GM23338 (cell line): Measurements from ENCODE around the gene XPO4. TPM values are rescaled to one million over a fixed set of nuclear protein-coding genes. Genes with fewer than 3 reads are reported as not detected.

Experiments used
- ATAC-seq: fragments of 200-7000 bp; cut with Tn5 transposase; 3 replicates; pipeline ENCODE4 v1.9.1; 2020
- DNase-seq: peaks from one replicate; pipeline ENCODE4 v3.0.0-alpha.2; 2015; ENCODE audit warnings: low spot score
- H2AFZ ChIP-seq: fragments of 200-600 bp; sonication (generic); 2 replicates; pipeline ENCODE4 v1.8.0; 2016; ENCODE audit warnings: antibody characterized with exemption, mild to moderate bottlenecking, moderate library complexity
- H3F3A ChIP-seq: fragments of 200-600 bp; sonication (generic); replicated peaks from 2 replicates; pipeline ENCODE4 v1.8.0; 2017; ENCODE audit warnings: antibody characterized with exemption, mixed run types, low read depth
- H3K27ac ChIP-seq: fragments of 200-600 bp; sonication (generic); 2 replicates; pipeline ENCODE4 v1.6.1; 2016; ENCODE audit warnings: low read depth
- H3K27me3 ChIP-seq: fragments of 200-600 bp; sonication (generic); 2 replicates; pipeline ENCODE4 v1.8.0; 2016; ENCODE audit warnings: mild to moderate bottlenecking, mixed run types, moderate library complexity; ENCODE audit not compliant: insufficient read depth
- H3K36me3 ChIP-seq: fragments of 200-600 bp; sonication (generic); 2 replicates; pipeline ENCODE4 v1.8.0; 2016; ENCODE audit warnings: mild to moderate bottlenecking; ENCODE audit not compliant: insufficient read depth
- H3K4me1 ChIP-seq: fragments of 200-600 bp; sonication (generic); 2 replicates; pipeline ENCODE4 v1.8.0; 2016; ENCODE audit warnings: mild to moderate bottlenecking, moderate library complexity; ENCODE audit not compliant: insufficient read depth
- H3K4me2 ChIP-seq: fragments of 200-600 bp; sonication (generic); 2 replicates; pipeline ENCODE4 v1.7.1; 2017; ENCODE audit warnings: mixed run types
- H3K4me3 ChIP-seq: fragments of 200-600 bp; sonication (generic); 2 replicates; pipeline ENCODE4 v1.6.1; 2016; ENCODE audit warnings: mixed run types
- H3K79me2 ChIP-seq: fragments of 200-600 bp; sonication (generic); replicated peaks from 2 replicates; pipeline ENCODE4 v1.8.0; 2017; ENCODE audit warnings: mild to moderate bottlenecking; ENCODE audit not compliant: insufficient read depth
- H3K9me2 ChIP-seq: fragments of 200-600 bp; sonication (generic); 2 replicates; pipeline ENCODE4 v1.8.0; 2017; ENCODE audit not compliant: insufficient read depth
- H4K20me1 ChIP-seq: fragments of 200-600 bp; sonication (generic); replicated peaks from 2 replicates; pipeline ENCODE4 v1.8.0; 2017; ENCODE audit warnings: mild to moderate bottlenecking; ENCODE audit not compliant: insufficient read depth
- H3K27ac Mint-ChIP-seq: 2 replicates; pipeline ENCODE4 v1.8.0; 2020; ENCODE audit warnings: inconsistent platforms, mild to moderate bottlenecking, moderate library complexity, mixed read lengths
- H3K27me3 Mint-ChIP-seq: 3 replicates; pipeline ENCODE4 v1.8.0; 2022; ENCODE audit warnings: low read depth, mild to moderate bottlenecking, moderate library complexity, mixed read lengths, inconsistent platforms; ENCODE audit not compliant: insufficient read depth, poor library complexity
- H3K36me3 Mint-ChIP-seq: 3 replicates; pipeline ENCODE4 v1.8.0; 2021; ENCODE audit warnings: low read depth, mild to moderate bottlenecking, inconsistent platforms, moderate library complexity, mixed read lengths
- H3K4me1 Mint-ChIP-seq: 3 replicates; pipeline ENCODE4 v1.8.0; 2020; ENCODE audit warnings: mild to moderate bottlenecking, inconsistent platforms, mixed read lengths
- H3K4me3 Mint-ChIP-seq: 3 replicates; pipeline ENCODE4 v1.8.0; 2021; ENCODE audit warnings: moderate library complexity, mild to moderate bottlenecking, inconsistent platforms, mixed read lengths
- H3K9me3 Mint-ChIP-seq: 3 replicates; pipeline ENCODE4 v1.8.0; 2020; ENCODE audit warnings: moderate library complexity, mild to moderate bottlenecking, inconsistent platforms, mixed read lengths
- CREB1 ChIP-seq: fragments of 250-450 bp; sonication (Bioruptor Pico); IDR thresholded peaks from 2 replicates; pipeline ENCODE4 v1.5.0; 2020; ENCODE audit warnings: low read depth, mild to moderate bottlenecking, moderate library complexity
- EZH2phosphoT487 ChIP-seq: fragments of 200-600 bp; sonication (generic); IDR thresholded peaks from one replicate; pipeline ENCODE4 v1.8.1; 2018; ENCODE audit warnings: antibody characterized with exemption; ENCODE audit not compliant: unreplicated experiment
- JUNB ChIP-seq: IDR thresholded peaks from one replicate; pipeline ENCODE4 v1.6.1; 2016; ENCODE audit warnings: antibody characterized with exemption; ENCODE audit not compliant: unreplicated experiment
- NANOG ChIP-seq: IDR thresholded peaks from 2 replicates; pipeline ENCODE4 v1.6.1; 2016; ENCODE audit warnings: antibody characterized with exemption, borderline replicate concordance
- POLR2AphosphoS5 ChIP-seq: IDR thresholded peaks from 2 replicates; pipeline ENCODE4 v1.6.1; 2016; ENCODE audit warnings: antibody characterized with exemption, low read depth
- REST ChIP-seq: IDR thresholded peaks from one replicate; pipeline ENCODE4 v1.6.1; 2018; ENCODE audit warnings: antibody characterized with exemption; ENCODE audit not compliant: unreplicated experiment
- STAT1 ChIP-seq: IDR thresholded peaks from one replicate; pipeline ENCODE4 v1.6.1; 2016; ENCODE audit warnings: antibody characterized with exemption; ENCODE audit not compliant: unreplicated experiment
- ZNF114 ChIP-seq: fragments of 250-450 bp; sonication (Bioruptor Pico); IDR thresholded peaks from 2 replicates; pipeline ENCODE4 v1.5.0; 2020; ENCODE audit warnings: mild to moderate bottlenecking, moderate library complexity
- polyA plus RNA-seq: library from polyadenylated mRNA; unstranded; fragments of >200 nt; fragmentation: Nextera tagmentation; extraction: Ambion mirVana; gene quantifications from 2 replicates; pipeline ENCODE4 v1.2.1, GENCODE V29; 2016
- total RNA-seq: library from RNA; depleted of rRNA; stranded (reverse); fragments of >200 nt; shearing (Covaris generic); gene quantifications from 2 replicates; pipeline ENCODE4 v1.2.3, GENCODE V29; 2014
- TF ChIP-seq, protein P1 (sequence below): fragments of 250-450 bp; sonication (Bioruptor Pico); IDR thresholded peaks from 2 replicates; pipeline ENCODE4 v1.5.0; 2020; ENCODE audit warnings: mild to moderate bottlenecking, moderate library complexity

The XPO4 gene
- total and polyA plus RNA-seq, 2 experiments from 2014 or later, result 14.1 to 57.8 TPM

GRCh38 chr13:20847296-20847695, 55.2 kb downstream of the XPO4 start:
- Mint-ChIP-seq H3K9me3 (no peaks in the 10 kb centered on the region), H3K27ac (no peak overlapping the region), H3K4me3 (no peak overlapping the region), H3K27me3 (no peaks in the 10 kb centered on the region), H3K36me3 (peaks cover 3% of the 10 kb centered on the region; the same call in 1 of the 3 replicates), H3K4me1 (peaks cover 13% of the 10 kb centered on the region)
- no peaks in the 10 kb centered on the region for H3F3A ChIP-seq
- H2AFZ ChIP-seq, result no peak overlapping the region
- no peak overlapping the region for H3K4me3 ChIP-seq
- no peaks in the 10 kb centered on the region; the same call in 1 of the 2 replicates for H3K36me3 ChIP-seq
- peaks cover 56% of the 10 kb centered on the region for H3K79me2 ChIP-seq
- no peak overlapping the region for H3K4me2 ChIP-seq
- H3K4me1 ChIP-seq, result peaks cover 5% of the 10 kb centered on the region; the same call in 1 of the 2 replicates
- no peak for TF ChIP-seq NANOG
- no peak for TF ChIP-seq STAT1
- no peak for TF ChIP-seq JUNB
- TF ChIP-seq EZH2phosphoT487, result no peak
- TF ChIP-seq POLR2AphosphoS5, result no peak
- no peak for TF ChIP-seq CREB1 (CRISPR knock-in tag)
- no peak for TF ChIP-seq REST
- no peak for TF ChIP-seq ZNF114 (CRISPR knock-in tag)
- TF ChIP-seq, protein P1, sequence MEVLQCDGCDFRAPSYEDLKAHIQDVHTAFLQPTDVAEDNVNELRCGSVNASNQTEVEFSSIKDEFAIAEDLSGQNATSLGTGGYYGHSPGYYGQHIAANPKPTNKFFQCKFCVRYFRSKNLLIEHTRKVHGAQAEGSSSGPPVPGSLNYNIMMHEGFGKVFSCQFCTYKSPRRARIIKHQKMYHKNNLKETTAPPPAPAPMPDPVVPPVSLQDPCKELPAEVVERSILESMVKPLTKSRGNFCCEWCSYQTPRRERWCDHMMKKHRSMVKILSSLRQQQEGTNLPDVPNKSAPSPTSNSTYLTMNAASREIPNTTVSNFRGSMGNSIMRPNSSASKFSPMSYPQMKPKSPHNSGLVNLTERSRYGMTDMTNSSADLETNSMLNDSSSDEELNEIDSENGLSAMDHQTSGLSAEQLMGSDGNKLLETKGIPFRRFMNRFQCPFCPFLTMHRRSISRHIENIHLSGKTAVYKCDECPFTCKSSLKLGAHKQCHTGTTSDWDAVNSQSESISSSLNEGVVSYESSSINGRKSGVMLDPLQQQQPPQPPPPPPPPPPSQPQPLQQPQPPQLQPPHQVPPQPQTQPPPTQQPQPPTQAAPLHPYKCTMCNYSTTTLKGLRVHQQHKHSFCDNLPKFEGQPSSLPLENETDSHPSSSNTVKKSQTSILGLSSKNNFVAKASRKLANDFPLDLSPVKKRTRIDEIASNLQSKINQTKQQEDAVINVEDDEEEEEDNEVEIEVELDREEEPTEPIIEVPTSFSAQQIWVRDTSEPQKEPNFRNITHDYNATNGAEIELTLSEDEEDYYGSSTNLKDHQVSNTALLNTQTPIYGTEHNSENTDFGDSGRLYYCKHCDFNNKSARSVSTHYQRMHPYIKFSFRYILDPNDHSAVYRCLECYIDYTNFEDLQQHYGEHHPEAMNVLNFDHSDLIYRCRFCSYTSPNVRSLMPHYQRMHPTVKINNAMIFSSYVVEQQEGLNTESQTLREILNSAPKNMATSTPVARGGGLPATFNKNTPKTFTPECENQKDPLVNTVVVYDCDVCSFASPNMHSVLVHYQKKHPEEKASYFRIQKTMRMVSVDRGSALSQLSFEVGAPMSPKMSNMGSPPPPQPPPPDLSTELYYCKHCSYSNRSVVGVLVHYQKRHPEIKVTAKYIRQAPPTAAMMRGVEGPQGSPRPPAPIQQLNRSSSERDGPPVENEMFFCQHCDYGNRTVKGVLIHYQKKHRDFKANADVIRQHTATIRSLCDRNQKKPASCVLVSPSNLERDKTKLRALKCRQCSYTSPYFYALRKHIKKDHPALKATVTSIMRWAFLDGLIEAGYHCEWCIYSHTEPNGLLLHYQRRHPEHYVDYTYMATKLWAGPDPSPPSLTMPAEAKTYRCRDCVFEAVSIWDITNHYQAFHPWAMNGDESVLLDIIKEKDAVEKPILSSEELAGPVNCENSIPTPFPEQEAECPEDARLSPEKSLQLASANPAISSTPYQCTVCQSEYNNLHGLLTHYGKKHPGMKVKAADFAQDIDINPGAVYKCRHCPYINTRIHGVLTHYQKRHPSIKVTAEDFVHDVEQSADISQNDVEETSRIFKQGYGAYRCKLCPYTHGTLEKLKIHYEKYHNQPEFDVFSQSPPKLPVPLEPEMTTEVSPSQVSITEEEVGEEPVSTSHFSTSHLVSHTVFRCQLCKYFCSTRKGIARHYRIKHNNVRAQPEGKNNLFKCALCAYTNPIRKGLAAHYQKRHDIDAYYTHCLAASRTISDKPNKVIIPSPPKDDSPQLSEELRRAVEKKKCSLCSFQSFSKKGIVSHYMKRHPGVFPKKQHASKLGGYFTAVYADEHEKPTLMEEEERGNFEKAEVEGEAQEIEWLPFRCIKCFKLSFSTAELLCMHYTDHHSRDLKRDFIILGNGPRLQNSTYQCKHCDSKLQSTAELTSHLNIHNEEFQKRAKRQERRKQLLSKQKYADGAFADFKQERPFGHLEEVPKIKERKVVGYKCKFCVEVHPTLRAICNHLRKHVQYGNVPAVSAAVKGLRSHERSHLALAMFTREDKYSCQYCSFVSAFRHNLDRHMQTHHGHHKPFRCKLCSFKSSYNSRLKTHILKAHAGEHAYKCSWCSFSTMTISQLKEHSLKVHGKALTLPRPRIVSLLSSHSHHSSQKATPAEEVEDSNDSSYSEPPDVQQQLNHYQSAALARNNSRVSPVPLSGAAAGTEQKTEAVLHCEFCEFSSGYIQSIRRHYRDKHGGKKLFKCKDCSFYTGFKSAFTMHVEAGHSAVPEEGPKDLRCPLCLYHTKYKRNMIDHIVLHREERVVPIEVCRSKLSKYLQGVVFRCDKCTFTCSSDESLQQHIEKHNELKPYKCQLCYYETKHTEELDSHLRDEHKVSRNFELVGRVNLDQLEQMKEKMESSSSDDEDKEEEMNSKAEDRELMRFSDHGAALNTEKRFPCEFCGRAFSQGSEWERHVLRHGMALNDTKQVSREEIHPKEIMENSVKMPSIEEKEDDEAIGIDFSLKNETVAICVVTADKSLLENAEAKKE (CRISPR knock-in tag), result no peak
- H3K27ac ChIP-seq, result no peak overlapping the region
- peak; percentile 55 for ATAC-seq
- H4K20me1 ChIP-seq, result peaks cover 11% of the 10 kb centered on the region
- no peaks in the 10 kb centered on the region for H3K9me2 ChIP-seq
- DNase-seq, result peak; percentile 33
- no peaks in the 10 kb centered on the region for H3K27me3 ChIP-seq
